Measurements from ENCODE around the gene ZBTB16. TPM values are rescaled to one million over a fixed set of nuclear protein-coding genes. Genes with fewer than 3 reads are reported as not detected.

ZBTB16 gene
- total and polyA plus RNA-seq, 2 of the 13 experiments (the other 11 are each of a cell fraction or from before 2014, with no cell fraction given) = not detected

DNA sequence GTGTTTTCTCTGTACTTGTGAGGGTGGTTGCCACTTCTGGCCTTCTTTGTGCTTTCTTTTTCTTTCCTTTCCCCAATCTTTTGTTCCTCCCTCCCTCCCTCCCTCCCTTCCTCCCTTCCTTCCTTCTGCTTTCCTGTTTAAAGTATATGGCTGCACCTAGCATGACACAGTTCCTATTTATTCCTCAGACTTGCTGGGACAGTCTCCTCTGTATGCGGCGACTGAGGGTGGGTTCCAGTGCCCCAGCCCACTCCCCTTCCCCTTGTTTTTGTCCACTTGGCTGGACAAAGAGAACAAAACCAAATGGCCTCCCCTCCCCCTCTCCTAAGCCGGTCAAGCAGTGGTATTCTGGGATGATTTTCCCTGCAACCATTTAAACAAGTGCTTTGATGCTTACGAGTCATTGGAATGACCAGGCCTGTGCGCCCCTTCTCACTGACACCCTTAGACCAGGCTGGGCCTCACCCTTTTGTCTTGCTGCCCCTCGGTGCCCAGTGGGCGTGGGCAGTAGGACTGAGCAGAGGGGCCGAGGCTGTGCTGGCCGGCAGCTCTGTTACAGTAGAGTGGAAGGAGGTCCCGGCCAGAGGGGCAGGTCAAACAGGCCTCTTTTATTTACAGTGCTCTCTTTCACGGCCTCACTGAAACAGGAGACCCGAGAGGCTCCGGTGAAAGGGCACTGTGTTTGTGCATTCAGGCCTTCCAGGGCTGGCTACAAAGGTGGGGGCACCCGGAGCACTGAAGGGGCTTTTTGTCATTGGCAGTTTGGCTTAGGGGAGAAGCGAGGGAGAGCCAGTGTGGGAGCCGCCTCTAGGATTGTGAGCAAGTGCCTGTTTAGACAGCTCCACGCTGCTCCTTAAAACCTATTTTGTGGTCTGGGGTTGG, 32.2 kb downstream of the ZBTB16 start (continued):
- TF ChIP-seq TFDP2 (CRISPR knock-in tag; IDR thresholded peaks at IDR 0.05) = no peak
- TF ChIP-seq XBP1 (CRISPR knock-in tag; IDR thresholded peaks at IDR 0.05) = no peak
- TF ChIP-seq RBM22 (optimal IDR thresholded peaks at IDR 0.05; ENCODE audit: low read length) = no peak
- no peak for TF ChIP-seq ZNF530 (CRISPR knock-in tag; IDR thresholded peaks at IDR 0.05; ENCODE audit: low read depth)
- no peak for TF ChIP-seq PHB2 (IDR thresholded peaks at IDR 0.05; ENCODE audit: partially characterized antibody)
- TF ChIP-seq ZFY (CRISPR knock-in tag; IDR thresholded peaks at IDR 0.05) = peak; percentile 60
- peak; percentile 64 for TF ChIP-seq PAXIP1 (CRISPR knock-in tag; conservative IDR thresholded peaks at IDR 0.05)
- no peak for TF ChIP-seq RBM39 (IDR thresholded peaks at IDR 0.05; ENCODE audit: low read depth, low read length, poor library complexity, severe bottlenecking)
- TF ChIP-seq NCOA5 (CRISPR knock-in tag; IDR thresholded peaks at IDR 0.05) = no peak
- no peak for TF ChIP-seq ZNF296 (CRISPR knock-in tag; conservative IDR thresholded peaks at IDR 0.05)
- peak; percentile 28; the same call in 1 of the 2 replicates for TF ChIP-seq ZFP91 (CRISPR knock-in tag; IDR thresholded peaks at IDR 0.05; ENCODE audit: borderline replicate concordance)
- no peak for TF ChIP-seq HNRNPK (IDR thresholded peaks at IDR 0.05; ENCODE audit: low read depth, low read length, poor library complexity, severe bottlenecking)

Data from HepG2 (cell line).